HG02973 (cell line): ENCODE data around the gene KCP.
"Not testable (repeated sequence)": the region's sequence is repeated elsewhere in the genome, so short reads cannot be mapped to it uniquely, and the experiment has no call there.

ENCODE experiments used
- ATAC-seq: cut with Tn5 transposase; IDR thresholded peaks from one replicate; pipeline ENCODE4 v1.9.1; 2021; ENCODE audit warnings: moderate library complexity; ENCODE audit not compliant: unreplicated experiment

The KCP gene

DNA sequence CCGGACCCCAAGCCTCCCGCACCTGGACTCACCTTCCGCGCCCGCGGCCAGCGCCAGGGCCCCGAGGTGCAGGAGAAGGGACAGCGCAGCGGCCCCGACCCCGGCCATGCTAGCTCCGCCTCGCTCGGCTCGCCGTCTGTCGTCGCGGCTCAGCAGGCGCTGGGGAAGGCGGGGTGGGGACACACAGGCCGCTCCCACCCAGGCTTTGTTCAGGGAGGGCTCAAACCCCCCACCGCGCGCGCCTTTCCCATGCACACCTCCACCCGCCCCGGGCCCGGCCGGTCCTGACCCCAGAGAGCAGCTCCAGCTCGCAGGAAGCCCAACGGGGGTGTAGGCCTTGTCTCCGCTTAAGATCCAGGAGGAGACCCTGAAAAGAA lies at the start of gene KCP:
TSS of gene KCP (minus strand) at position 141 of the 377 bp plus-strand sequence. CDS start at position 108, 33 bp downstream.
- ATAC-seq, result no peak

DNA sequence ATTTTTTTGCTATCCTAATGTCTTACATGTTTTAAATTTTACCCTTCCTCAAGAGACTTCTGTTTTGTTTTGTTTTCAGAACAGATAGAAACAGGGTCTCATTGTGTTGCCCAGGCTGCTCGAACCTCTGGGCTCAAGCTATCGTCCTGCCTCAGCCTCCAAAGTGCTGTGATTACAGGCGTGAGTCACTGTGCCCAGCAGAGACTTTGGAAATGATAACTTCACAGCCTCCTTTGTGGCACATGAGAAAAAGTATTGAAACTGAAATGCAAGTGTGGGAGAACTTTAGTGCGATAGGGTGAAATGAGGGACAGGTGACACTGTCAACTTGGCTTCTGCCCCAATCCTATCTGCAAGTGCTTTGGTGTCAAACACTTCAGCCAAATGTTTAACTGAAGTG lies 48.8 kb upstream of the KCP start:
- ATAC-seq, result no peak

DNA sequence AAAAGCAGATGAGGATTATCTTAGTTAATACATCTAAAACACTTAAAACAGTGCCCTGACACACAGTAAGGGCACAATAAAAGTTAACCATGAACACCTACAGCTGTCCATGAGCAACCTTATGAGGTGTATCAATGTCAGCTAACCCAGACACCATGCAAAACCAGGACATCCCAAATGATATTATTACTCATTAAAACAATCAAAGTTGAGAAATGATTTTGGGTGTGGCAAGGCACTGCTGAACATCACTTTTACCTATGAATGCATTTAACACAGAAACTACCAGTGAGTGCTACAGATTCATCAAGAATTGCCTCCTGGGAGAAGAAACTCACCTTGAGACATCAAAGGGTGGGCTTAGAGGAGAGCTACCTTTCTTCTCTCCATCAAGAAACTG lies 45.5 kb upstream of the KCP start:
- ATAC-seq, result no peak

DNA sequence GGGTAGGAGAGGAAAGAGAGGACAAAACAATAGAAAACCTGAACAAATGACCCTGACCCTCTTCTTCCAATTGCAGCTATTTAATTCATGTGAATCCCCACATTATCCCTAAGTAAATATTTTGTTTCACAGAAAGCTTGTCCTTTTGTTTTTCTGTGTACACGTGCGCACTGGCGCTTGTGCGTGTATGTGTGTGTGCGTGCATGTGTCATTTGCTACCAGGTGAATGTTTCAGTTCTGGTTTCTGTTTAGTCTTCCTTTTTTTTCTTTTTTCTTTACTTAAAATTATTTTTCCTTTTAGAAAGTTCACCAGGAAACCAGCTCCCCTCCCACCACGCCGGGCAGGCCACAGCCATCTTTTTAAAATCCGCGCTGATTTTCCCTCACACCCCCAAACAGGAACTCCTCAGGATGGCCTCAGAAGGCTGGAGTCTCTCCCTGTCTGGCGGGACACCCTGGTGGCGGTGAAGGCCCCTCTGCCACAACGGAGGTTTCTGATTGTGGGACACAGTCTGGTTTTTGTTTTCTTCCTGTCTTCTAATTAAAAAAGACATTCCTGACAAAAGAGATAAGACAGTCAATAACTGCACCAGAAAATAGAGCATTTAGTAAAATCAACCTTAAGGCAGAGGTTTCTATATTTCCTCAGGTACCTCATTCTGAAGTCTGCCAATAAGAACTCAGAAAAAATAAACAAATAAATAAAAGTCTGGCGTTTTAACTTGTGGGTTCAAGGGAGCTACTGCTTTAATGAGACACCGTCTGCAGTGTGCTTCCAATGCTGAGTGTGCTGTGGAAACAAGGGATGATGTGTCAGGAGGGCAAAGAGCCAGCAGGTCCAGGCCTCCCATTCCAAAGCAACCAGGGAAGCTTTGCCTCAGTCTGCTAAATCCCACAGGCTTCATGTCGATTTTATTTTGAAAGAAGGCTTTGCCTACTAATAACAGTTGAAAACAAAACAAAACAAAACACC lies 44.6 kb upstream of the KCP start:
- peak; percentile 51 for ATAC-seq

DNA sequence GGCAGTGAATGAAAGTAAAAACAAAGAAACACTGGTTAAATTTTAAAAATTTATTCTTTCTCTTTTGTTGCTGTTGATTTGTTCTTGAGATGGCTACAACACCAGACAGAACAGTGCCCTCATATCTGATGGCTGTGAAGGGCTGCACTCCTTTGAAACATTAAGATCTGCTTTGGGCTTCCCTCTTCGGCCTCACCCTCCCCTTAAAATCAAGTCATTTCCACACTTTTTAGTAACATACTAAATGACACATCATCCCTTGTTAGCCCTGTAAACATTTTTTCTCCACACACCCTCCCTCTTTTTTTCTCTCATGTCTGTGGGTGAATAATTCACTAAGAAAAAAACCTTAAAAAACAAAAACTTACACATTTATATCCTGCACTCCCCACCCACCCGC lies 43.6 kb upstream of the KCP start:
- ATAC-seq, result peak; percentile 32

GRCh38 chr7:128951296-128951695 lies 40.8 kb upstream of the KCP start:
- ATAC-seq, result no peak

DNA sequence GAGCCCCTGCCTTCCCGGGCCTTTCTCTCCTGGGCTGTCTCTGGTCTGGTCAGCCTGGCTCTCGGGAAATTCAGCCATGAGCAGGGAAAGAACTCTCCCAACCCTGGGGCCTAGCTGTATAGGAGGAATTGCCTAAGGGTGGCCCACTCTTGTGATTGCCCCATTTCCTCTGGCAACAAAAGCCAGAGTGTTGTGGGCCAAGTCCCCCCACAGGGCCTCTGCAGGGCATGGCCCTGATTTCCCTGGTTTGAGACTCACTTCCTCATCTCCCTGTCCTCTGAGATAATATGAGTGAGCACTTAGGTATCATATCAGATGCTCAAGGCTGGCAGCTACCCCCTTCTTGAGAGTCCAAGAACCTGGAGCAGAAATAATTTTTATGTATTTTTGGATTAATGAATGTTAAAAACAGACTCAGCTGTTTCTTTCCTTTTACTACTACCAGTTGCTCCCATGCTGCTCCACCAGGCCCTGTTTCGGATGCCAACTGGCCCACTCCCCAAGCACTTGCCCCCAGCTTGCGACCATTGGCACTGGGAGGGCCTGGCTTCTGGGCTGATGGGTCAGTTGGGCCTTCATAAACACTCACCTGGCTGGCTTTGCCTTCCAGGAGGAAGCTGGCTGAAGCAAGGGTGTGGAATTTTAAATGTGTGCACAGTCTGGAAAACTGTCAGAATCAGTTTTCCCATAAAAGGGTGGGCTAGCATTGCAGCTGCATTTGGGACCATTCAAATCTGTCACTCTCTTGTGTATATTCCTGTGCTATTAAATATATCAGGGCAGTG lies 38.7 kb upstream of the KCP start:
- no peak for ATAC-seq

DNA sequence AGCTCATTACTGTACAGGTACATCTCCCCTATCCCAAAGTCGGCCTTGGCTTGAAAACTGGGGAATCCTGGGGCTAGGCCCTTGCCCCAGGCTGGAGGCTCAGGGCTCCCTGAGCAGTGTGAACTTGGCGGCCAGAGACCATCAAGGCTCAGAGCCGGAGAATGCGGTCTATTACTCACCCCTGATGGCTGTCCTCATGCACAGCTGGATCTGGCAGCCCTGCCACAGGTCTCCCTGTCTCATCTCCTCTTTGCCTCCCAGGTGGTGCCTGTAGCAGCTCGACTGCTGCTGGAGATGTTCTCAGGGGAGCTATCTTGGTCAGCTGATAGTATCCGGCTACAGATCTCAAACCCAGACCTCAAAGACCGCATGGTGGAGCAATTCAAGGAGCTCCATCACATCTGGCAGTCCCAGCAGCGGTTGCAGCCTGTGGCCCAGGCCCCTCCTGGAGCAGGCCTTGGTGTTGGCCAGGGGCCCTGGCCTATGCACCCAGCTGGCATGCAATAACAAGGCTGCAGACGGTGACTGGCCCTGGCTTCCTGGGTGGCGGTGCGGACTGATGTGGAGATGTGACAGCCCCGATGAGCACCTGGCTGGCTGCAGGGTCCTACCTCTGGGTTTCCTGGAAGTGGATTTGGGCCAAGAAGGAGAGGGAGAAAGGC lies 37.9 kb upstream of the KCP start:
- ATAC-seq, result no peak

DNA sequence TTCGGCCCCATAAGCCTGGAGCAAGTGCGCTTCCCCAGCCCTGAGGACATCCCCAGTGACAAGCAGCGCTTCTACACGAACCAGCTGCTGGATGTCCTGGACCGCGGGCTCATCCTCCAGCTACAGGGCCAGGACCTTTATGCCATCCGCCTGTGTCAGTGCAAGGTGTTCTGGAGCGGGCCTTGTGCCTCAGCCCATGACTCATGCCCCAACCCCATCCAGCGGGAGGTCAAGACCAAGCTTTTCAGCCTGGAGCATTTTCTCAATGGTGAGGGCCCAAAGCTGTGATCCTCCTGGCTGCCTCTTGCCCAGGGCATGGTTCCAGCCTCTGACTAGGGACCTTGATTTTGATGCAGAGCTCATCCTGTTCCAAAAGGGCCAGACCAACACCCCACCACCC lies 37.3 kb upstream of the KCP start:
- no peak for ATAC-seq

- ATAC-seq, result no peak
These were observed 36.7 kb upstream of the KCP start for GRCh38 chr7:128946936-128947830.

- no peak for ATAC-seq
These were observed 35.3 kb upstream of the KCP start for GRCh38 chr7:128945668-128946366.

- ATAC-seq, result no peak
These were observed 34.2 kb upstream of the KCP start for GRCh38 chr7:128944487-128945236.

- ATAC-seq, result not testable (repeated sequence)
These were observed 32.7 kb upstream of the KCP start for GRCh38 chr7:128943251-128943650.

DNA sequence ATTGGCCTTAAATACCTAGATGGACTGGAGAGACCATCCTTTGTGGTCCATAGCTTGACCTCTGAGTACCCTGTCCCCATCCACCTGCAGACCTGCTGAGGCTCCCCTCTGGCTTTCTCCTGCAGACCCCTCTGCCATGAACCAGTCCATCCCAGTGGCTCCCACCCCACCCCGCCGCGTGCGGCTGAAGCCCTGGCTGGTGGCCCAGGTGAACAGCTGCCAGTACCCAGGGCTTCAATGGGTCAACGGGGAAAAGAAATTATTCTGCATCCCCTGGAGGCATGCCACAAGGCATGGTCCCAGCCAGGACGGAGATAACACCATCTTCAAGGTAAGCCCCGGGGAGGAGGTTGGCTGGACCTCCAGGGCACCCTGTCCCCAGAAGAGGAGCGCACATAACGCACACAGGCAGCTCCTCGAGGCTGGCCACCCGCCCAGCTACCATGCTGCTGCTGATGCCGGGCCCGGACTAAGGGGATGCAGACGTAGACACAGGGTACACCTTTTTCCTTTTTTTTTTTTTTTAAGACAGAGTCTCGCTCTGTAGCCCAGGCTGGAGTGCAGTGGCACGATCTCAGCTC lies 31.5 kb upstream of the KCP start:
- ATAC-seq, result no peak

GRCh38 chr7:128941323-128941890 lies 30.9 kb upstream of the KCP start:
- ATAC-seq, result no peak

DNA sequence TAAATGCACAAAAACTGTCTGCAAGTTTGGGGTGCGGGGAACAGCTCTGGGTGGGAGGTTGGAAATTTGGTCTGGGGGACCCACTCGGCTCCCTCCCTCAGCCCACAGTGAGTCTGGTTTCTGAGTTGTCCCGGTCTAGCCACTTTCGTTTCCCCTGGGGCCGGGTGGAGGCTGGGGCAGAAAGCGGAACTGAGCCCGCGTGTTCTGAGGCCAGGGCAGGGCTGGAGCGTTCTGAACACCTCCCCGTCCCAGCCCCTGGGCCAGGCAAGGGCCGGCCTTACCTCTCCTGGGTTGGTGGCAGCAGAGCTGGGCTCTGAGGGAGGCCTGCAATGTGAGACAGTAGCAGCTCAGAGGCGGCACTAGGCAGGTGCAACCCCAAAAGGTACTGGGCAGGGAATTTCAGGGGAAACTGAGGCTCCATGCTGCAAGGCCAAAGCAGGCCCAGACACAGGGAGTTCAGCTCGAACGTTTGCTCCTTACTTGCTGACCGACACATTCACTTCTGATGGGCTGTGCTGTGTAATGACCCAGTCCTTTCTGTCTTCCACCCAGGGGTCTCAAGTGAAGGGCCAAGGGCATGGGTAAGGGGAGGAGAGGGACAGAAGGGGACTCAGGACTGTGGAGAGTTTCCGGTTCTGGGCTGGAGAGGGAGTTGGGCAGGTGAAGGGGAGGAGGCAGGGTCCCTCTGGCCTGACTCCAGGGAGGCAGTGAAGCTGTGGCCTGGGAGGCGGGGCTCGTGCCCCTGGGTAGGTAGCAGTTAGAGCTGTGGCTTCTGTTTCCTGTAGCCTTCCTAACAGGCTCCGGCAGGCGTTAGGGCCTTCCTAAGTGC lies 30.2 kb upstream of the KCP start:
- peak; percentile 51 for ATAC-seq

- ATAC-seq, result peak; percentile 22
These were observed 29.4 kb upstream of the KCP start for GRCh38 chr7:128939861-128940410.
